IMR-90 (cell line): ENCODE data around the gene ADCY1. TPM values are rescaled to one million over a fixed set of nuclear protein-coding genes. Genes with fewer than 3 reads are reported as not detected.

Source experiments
- ATAC-seq: fragments of 200-7000 bp; cut with Tn5 transposase; 2 replicates; pipeline ENCODE4 v1.9.1; 2020; ENCODE audit warnings: low read depth, mild to moderate bottlenecking, moderate library complexity
- BruUV-seq: library from RNA; stranded (reverse); fragments of 400-500 nt; replicated peaks from 2 replicates; lab custom pipeline; 2021; lab: Mats Ljungman, UMichigan
- CTCF ChIA-PET: fragments of 300-600 bp; formaldehyde crosslinking; extraction: SDS; loops from one replicate; lab custom pipeline; 2021; ENCODE audit warnings: antibody characterized with exemption; lab: Yijun Ruan, JAX
- POLR2A ChIA-PET: fragments of 300-600 bp; sonication (Branson Sonifier 250); formaldehyde crosslinking; loops from one replicate; lab custom pipeline; 2022; ENCODE audit warnings: antibody characterized with exemption; ENCODE audit not compliant: unreplicated experiment; lab: Charles Lee
- DNase-seq: peaks from one replicate; pipeline ENCODE4 v3.0.0; 2013
- H2AFZ ChIP-seq: replicated peaks from 2 replicates; pipeline ENCODE3; 2013; ENCODE audit warnings: low read length, mild to moderate bottlenecking; ENCODE audit not compliant: poor library complexity
- H2AK5ac ChIP-seq: 2 replicates; pipeline ENCODE4 v1.6.1; 2013; ENCODE audit warnings: low read depth, low read length, inconsistent platforms
- H2AK9ac ChIP-seq: replicated peaks from 2 replicates; pipeline ENCODE3; 2013; ENCODE audit warnings: mild to moderate bottlenecking, low read depth, low read length, moderate library complexity; ENCODE audit not compliant: poor library complexity
- H2BK120ac ChIP-seq: 2 replicates; pipeline ENCODE4 v1.6.1; 2013; ENCODE audit warnings: low read depth, low read length, inconsistent platforms
- H2BK15ac ChIP-seq: 3 replicates; pipeline ENCODE4 v1.6.1; 2013; ENCODE audit warnings: low read depth, low read length, inconsistent platforms
- H2BK20ac ChIP-seq: 2 replicates; pipeline ENCODE4 v1.6.1; 2013; ENCODE audit warnings: low read depth, mild to moderate bottlenecking, inconsistent platforms, low read length, moderate library complexity
- H2BK5ac ChIP-seq: 2 replicates; pipeline ENCODE4 v1.6.1; 2013; ENCODE audit warnings: mild to moderate bottlenecking, low read depth, low read length, inconsistent platforms; ENCODE audit not compliant: poor library complexity, severe bottlenecking
- H3K14ac ChIP-seq: replicated peaks from 2 replicates; pipeline ENCODE4 v1.6.1; 2013; ENCODE audit warnings: low read depth, low read length, inconsistent platforms
- H3K18ac ChIP-seq: 2 replicates; pipeline ENCODE4 v1.6.1; 2013; ENCODE audit warnings: low read depth, low read length, control low read depth
- H3K23ac ChIP-seq: 2 replicates; pipeline ENCODE4 v1.6.1; 2013; ENCODE audit warnings: low read depth, low read length, inconsistent platforms
- H3K27ac ChIP-seq: 2 replicates; pipeline ENCODE4 v1.5.1; 2013; ENCODE audit warnings: mild to moderate bottlenecking, control low read depth, low read length; ENCODE audit not compliant: insufficient read depth
- H3K27me3 ChIP-seq: 2 replicates; pipeline ENCODE4 v1.6.1; 2013; ENCODE audit warnings: low read length; ENCODE audit not compliant: control insufficient read depth, insufficient read depth
- H3K36me3 ChIP-seq: 2 replicates; pipeline ENCODE4 v1.6.1; 2013; ENCODE audit warnings: low read length, mixed read lengths; ENCODE audit not compliant: control insufficient read depth, insufficient read depth
- H3K4ac ChIP-seq: 2 replicates; pipeline ENCODE4 v1.6.1; 2013; ENCODE audit warnings: low read depth, low read length, inconsistent platforms
- H3K4me1 ChIP-seq: 2 replicates; pipeline ENCODE4 v1.6.1; 2013; ENCODE audit warnings: low read length, mixed read lengths; ENCODE audit not compliant: control insufficient read depth, insufficient read depth
- H3K4me2 ChIP-seq: 2 replicates; pipeline ENCODE4 v1.6.1; 2013; ENCODE audit warnings: low read depth, mild to moderate bottlenecking, control low read depth, low read length, moderate library complexity
- H3K4me3 ChIP-seq: 2 replicates; pipeline ENCODE4 v1.5.1; 2013; ENCODE audit warnings: low read depth, mild to moderate bottlenecking, control low read depth, low read length, moderate library complexity; ENCODE audit not compliant: insufficient read depth
- H3K56ac ChIP-seq: 2 replicates; pipeline ENCODE4 v1.6.1; 2013; ENCODE audit warnings: low read length, inconsistent platforms; ENCODE audit not compliant: insufficient read depth; ENCODE audit errors: extremely low read depth
- H3K79me1 ChIP-seq, 2 experiments: 2 replicates each; pipeline ENCODE4 v1.6.1; 2013; ENCODE audit warnings: low read length in 2 of 2, inconsistent platforms in 1 of 2, low read depth in 1 of 2
- H3K9ac ChIP-seq: 2 replicates; pipeline ENCODE4 v1.6.1; 2013; ENCODE audit warnings: low read depth, low read length, control low read depth
- H3K9me1 ChIP-seq: 2 replicates; pipeline ENCODE4 v1.6.1; 2013; ENCODE audit warnings: low read length, inconsistent platforms; ENCODE audit not compliant: insufficient read depth
- H3K9me3 ChIP-seq: 2 replicates; pipeline ENCODE4 v1.6.1; 2013; ENCODE audit warnings: low read length; ENCODE audit not compliant: control insufficient read depth, insufficient read depth
- H4K20me1 ChIP-seq: 2 replicates; pipeline ENCODE4 v1.6.1; 2013; ENCODE audit warnings: low read length, inconsistent platforms; ENCODE audit not compliant: insufficient read depth
- H4K5ac ChIP-seq: 2 replicates; pipeline ENCODE4 v1.6.1; 2013; ENCODE audit warnings: mild to moderate bottlenecking, low read depth, low read length, control low read depth
- H4K8ac ChIP-seq, 2 experiments: 2 replicates each; pipeline ENCODE4 v1.6.1; 2013; ENCODE audit warnings: low read depth in 2 of 2, low read length in 2 of 2, control low read depth in 1 of 2, inconsistent platforms in 1 of 2
- H4K91ac ChIP-seq: 2 replicates; pipeline ENCODE4 v1.6.1; 2013; ENCODE audit warnings: low read depth, low read length, inconsistent platforms; ENCODE audit not compliant: insufficient read depth
- BHLHE40 ChIP-seq: fragments of 150-350 bp; IDR thresholded peaks from 2 replicates; pipeline ENCODE4 v1.6.1; 2016; ENCODE audit warnings: mild to moderate bottlenecking, low read depth, low read length
- CEBPB ChIP-seq: IDR thresholded peaks from 2 replicates; pipeline ENCODE4 v1.6.1; 2012; ENCODE audit warnings: low read depth, low read length, improper control_type of control experiment
- CHD1 ChIP-seq: IDR thresholded peaks from 2 replicates; pipeline ENCODE4 v1.6.1; 2012; ENCODE audit warnings: low read depth, low read length, improper control_type of control experiment
- FOS ChIP-seq: fragments of 150-350 bp; IDR thresholded peaks from 2 replicates; pipeline ENCODE4 v1.6.1; 2016; ENCODE audit warnings: low read depth, low read length
- MAZ ChIP-seq: IDR thresholded peaks from 2 replicates; pipeline ENCODE4 v1.6.1; 2012; ENCODE audit warnings: low read depth, mild to moderate bottlenecking, low read length, improper control_type of control experiment, moderate library complexity, borderline replicate concordance
- MXI1 ChIP-seq: IDR thresholded peaks from 2 replicates; pipeline ENCODE4 v1.6.1; 2012; ENCODE audit warnings: low read depth, mild to moderate bottlenecking, low read length, moderate library complexity, borderline replicate concordance
- NFE2L2 ChIP-seq: fragments of 150-350 bp; IDR thresholded peaks from 2 replicates; pipeline ENCODE4 v1.6.1; 2016; ENCODE audit warnings: low read depth, mild to moderate bottlenecking, low read length
- POLR2A ChIP-seq: IDR thresholded peaks from 2 replicates; pipeline ENCODE4 v1.6.1; 2012; ENCODE audit warnings: mild to moderate bottlenecking, low read depth, low read length
- RAD21 ChIP-seq: IDR thresholded peaks from 2 replicates; pipeline ENCODE4 v1.6.1; 2012; ENCODE audit warnings: low read length, improper control_type of control experiment
- RCOR1 ChIP-seq: IDR thresholded peaks from 2 replicates; pipeline ENCODE4 v1.6.1; 2012; ENCODE audit warnings: mild to moderate bottlenecking, low read length, improper control_type of control experiment; ENCODE audit not compliant: insufficient replicate concordance
- RFX5 ChIP-seq: IDR thresholded peaks from 2 replicates; pipeline ENCODE4 v1.8.0; 2012; ENCODE audit warnings: low read depth, mild to moderate bottlenecking, low read length, moderate library complexity
- WGBS, 2 experiments: methylation state at CpG; one replicate each; pipeline versions ENCODE4 v1.1.5 to v1.1.7; 2013; ENCODE audit warnings: missing lambda C conversion rate in 2 of 2; ENCODE audit not compliant: insufficient read length in 1 of 2; ENCODE audit errors: extremely low coverage in 2 of 2; 5-methylcytosine and 5-hydroxymethylcytosine counted together
- dilution Hi-C: fragments of 300-500 bp; cut with HindIII; formaldehyde crosslinking; loops from one replicate; pipeline ENCODE4 v1.14.3; 2018; ENCODE audit warnings: low sequenced_read_pairs; ENCODE audit not compliant: unreplicated experiment
- in situ Hi-C: fragments of 300-500 bp; cut with MboI; formaldehyde crosslinking; loops from 3 replicates; pipeline ENCODE4 v1.14.3; 2019; ENCODE audit warnings: low sequenced_read_pairs, inconsistent platforms, mixed read lengths
- intact Hi-C: fragments of 100-400 bp; cut with micrococcal nuclease; formaldehyde crosslinking; loops from 2 replicates; pipeline ENCODE4 v1.10.0; 2022
- polyA plus RNA-seq, 3 experiments: library from polyadenylated mRNA; depleted of rRNA; stranded (reverse); fragments of >200 nt; gene quantifications; 2 replicates each; pipeline ENCODE4 v1.2.3, GENCODE V29; 2012; ENCODE audit warnings: low replicate concordance in 1 of 3
- total RNA-seq: library from RNA; depleted of rRNA; stranded (reverse); fragments of >200 nt; gene quantifications from 2 replicates; pipeline ENCODE4 v1.2.3, GENCODE V29; 2012
- TF ChIP-seq, protein P1 (sequence below): fragments of 150-350 bp; IDR thresholded peaks from 2 replicates; pipeline ENCODE4 v1.6.1; 2017; ENCODE audit warnings: mild to moderate bottlenecking, antibody characterized with exemption, low read length, low read depth
- TF ChIP-seq, protein P2 (sequence below): fragments of 150-350 bp; IDR thresholded peaks from 2 replicates; pipeline ENCODE4 v1.6.1; 2016; ENCODE audit warnings: low read depth, mild to moderate bottlenecking, low read length, moderate library complexity, borderline replicate concordance
- TF ChIP-seq, protein P3 (sequence below): conservative IDR thresholded peaks from 2 replicates; pipeline ENCODE4 v1.5.1; 2012; ENCODE audit warnings: mild to moderate bottlenecking, low read depth, low read length, improper control_type of control experiment

ADCY1 gene
- total and polyA plus RNA-seq, 2 of the 4 experiments (the other 2 are of a cell fraction) = 0.18 to 0.24 TPM

DNA sequence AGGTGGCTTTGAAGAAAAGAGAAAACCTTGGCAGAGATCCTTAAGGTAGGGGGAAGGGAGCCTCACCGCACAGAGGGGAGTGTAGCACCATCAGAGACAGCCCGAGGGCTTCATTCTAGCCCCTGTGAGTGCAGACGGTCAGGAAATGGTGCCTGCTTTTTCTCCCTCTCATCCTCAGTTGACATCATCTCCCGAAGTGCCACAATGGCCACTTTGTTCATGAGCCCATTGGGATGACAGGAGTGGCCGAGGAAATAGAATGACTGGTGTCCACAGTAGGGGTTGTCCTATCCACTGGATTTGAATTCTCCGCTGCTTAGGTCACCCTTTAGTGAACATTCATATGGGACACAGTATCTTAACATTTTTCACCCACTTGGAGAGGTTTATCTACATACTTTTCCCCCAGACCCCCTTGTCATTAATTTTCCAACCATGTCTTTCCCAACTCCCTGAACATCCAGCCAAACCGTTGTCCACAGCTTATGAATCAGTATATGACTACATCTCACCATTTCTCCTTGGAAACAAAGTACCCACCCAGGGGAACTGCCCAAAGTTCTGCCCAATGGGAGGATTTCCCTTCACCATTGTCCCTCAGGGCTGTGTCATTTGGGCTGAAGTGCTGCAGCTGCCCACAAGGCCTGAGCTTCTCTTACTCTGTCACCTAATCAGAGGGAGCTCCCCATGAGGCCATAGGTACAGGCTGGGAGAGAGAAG is 108.8 kb downstream of the ADCY1 start:
- no peak overlapping the region for H2BK120ac ChIP-seq
- DNase-seq = no peak
- POLR2A ChIA-PET = no interaction called here

More for the DNA sequence above, 108.8 kb downstream of the ADCY1 start:
- Histone ChIP-seq H3K79me1 (no peaks in the 10 kb centered on the region), H3K9me3 (no peaks in the 10 kb centered on the region), H3K4ac (no peak overlapping the region), H3K9me1 (0 out of 2 replicates have a peak, but pooled peaks cover 3% of the 10 kb centered on the region), H2AK5ac (no peak overlapping the region), H3K4me1 (no peaks in the 10 kb centered on the region), H2BK15ac (no peak overlapping the region), H3K27me3 (peaks cover 6% of the 10 kb centered on the region), H3K18ac (no peak overlapping the region), H3K27ac (no peak overlapping the region), H3K14ac (no peak overlapping the region), H2AK9ac (no peak overlapping the region), H4K5ac (no peak overlapping the region), H2AFZ (no peak overlapping the region), H3K36me3 (no peaks in the 10 kb centered on the region), H3K9ac (no peak overlapping the region), H4K91ac (no peak overlapping the region), H3K4me3 (no peak overlapping the region), H4K20me1 (no peaks in the 10 kb centered on the region), H3K56ac (no peak overlapping the region), H3K4me2 (no peak overlapping the region), H3K23ac (no peak overlapping the region), H2BK5ac (no peak overlapping the region), H2BK20ac (no peak overlapping the region), H4K8ac (no peak overlapping the region)
- intact Hi-C loops = no loop called here
- no peak for TF ChIP-seq BHLHE40
- TF ChIP-seq MXI1 = no peak
- no peak for TF ChIP-seq NFE2L2
- TF ChIP-seq, protein P1, sequence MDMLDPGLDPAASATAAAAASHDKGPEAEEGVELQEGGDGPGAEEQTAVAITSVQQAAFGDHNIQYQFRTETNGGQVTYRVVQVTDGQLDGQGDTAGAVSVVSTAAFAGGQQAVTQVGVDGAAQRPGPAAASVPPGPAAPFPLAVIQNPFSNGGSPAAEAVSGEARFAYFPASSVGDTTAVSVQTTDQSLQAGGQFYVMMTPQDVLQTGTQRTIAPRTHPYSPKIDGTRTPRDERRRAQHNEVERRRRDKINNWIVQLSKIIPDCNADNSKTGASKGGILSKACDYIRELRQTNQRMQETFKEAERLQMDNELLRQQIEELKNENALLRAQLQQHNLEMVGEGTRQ = no peak
- TF ChIP-seq, protein P2, sequence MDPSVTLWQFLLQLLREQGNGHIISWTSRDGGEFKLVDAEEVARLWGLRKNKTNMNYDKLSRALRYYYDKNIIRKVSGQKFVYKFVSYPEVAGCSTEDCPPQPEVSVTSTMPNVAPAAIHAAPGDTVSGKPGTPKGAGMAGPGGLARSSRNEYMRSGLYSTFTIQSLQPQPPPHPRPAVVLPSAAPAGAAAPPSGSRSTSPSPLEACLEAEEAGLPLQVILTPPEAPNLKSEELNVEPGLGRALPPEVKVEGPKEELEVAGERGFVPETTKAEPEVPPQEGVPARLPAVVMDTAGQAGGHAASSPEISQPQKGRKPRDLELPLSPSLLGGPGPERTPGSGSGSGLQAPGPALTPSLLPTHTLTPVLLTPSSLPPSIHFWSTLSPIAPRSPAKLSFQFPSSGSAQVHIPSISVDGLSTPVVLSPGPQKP = no peak
- no peak for TF ChIP-seq FOS
- no peak for TF ChIP-seq RFX5
- no peak for TF ChIP-seq POLR2A
- no peak for TF ChIP-seq CEBPB
- TF ChIP-seq MAZ = no peak
- TF ChIP-seq, protein P3, sequence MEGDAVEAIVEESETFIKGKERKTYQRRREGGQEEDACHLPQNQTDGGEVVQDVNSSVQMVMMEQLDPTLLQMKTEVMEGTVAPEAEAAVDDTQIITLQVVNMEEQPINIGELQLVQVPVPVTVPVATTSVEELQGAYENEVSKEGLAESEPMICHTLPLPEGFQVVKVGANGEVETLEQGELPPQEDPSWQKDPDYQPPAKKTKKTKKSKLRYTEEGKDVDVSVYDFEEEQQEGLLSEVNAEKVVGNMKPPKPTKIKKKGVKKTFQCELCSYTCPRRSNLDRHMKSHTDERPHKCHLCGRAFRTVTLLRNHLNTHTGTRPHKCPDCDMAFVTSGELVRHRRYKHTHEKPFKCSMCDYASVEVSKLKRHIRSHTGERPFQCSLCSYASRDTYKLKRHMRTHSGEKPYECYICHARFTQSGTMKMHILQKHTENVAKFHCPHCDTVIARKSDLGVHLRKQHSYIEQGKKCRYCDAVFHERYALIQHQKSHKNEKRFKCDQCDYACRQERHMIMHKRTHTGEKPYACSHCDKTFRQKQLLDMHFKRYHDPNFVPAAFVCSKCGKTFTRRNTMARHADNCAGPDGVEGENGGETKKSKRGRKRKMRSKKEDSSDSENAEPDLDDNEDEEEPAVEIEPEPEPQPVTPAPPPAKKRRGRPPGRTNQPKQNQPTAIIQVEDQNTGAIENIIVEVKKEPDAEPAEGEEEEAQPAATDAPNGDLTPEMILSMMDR = no peak
- TF ChIP-seq CHD1 = no peak
- no peak for TF ChIP-seq RCOR1
- TF ChIP-seq RAD21 = no peak
- ATAC-seq = no peak
- CTCF ChIA-PET = no interaction called here
- BruUV-seq = no TSS peak
- in situ Hi-C loops = no loop called here
- 17% methylated on average over 1 of the region's 7 CpGs; no CpG with 5 or more reads in 1 of the 2 experiments for WGBS, 2 experiments
- dilution Hi-C loops = no loop called here
